ENCODE measurements around the gene RPL3.

Gene RPL3

DNA sequence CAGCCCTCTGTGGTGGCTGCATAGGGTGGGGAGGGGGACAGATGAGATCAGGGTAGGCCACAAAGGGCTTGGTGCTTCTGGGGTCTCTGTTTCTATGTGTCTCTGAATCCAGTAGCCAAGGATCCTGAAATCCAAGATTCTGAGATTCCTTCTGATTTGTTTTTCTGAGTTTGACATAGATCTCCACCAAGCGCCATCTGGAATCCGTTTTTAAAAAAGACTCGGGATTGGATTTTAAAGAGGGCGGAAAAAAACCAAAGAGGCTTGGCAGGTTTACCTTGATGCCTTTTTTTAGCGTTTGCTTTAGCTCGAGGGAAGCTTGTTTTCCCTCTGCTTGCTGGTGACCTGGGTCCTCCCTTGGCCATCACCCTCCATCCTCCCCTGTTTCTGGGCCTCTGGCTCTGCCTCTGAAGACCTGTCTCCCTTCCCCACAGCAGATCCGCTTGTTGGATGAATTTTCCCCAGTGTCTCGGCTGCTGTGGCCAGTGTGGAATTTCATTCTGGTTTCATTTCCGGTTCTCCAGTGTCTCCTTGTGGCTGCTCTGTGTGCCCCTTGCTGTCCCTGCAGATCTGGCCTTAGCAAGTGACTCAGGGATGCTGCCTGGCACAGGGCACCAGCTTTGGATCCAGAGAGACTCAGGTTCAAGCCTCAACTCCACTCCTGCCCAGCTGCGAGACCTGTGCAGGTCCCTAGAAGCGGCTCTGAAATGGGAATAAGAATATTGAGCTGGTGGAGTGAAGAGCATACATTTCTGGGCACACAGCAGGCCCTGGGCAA, 45.5 kb upstream of the RPL3 start:
- CTCF ChIA-PET: no interaction called here
- no peak for DNase-seq (ENCODE audit: extremely low spot score)
- POLR2A ChIA-PET: interaction anchor here (0.8 to 1.0 kb wide), 2 partner anchors 34 to 46 kb away, joined by 3 read pairs; partner anchors contain the start of gene TAB1
- TF ChIP-seq ARNT (IDR thresholded peaks at IDR 0.05): no peak
- TF ChIP-seq ZNF384 (IDR thresholded peaks at IDR 0.05): no peak
- TF ChIP-seq FOXK2 (IDR thresholded peaks at IDR 0.05): no peak
- no peak for TF ChIP-seq HDGF (IDR thresholded peaks at IDR 0.05; ENCODE audit: borderline replicate concordance)
- TF ChIP-seq ELF4 (IDR thresholded peaks at IDR 0.05): no peak
- no peak for TF ChIP-seq FOXA1 (IDR thresholded peaks at IDR 0.05)
- no peak for TF ChIP-seq CTBP1 (IDR thresholded peaks at IDR 0.05; ENCODE audit: borderline replicate concordance)
- TF ChIP-seq SUZ12 (IDR thresholded peaks at IDR 0.05): no peak
- TF ChIP-seq TARDBP (IDR thresholded peaks at IDR 0.05): no peak
- TF ChIP-seq LEF1 (IDR thresholded peaks at IDR 0.05; ENCODE audit: borderline replicate concordance): no peak

- ChIA-PET POLR2A (interaction anchor here (1.0 kb wide), 1 partner anchor 44 kb away, joined by 4 read pairs; no protein-coding TSS in a partner anchor), CTCF (no interaction called here)
- no peak for DNase-seq (ENCODE audit: extremely low spot score)
- TF ChIP-seq SP1 (IDR thresholded peaks at IDR 0.05) (no peak), ARNT (IDR thresholded peaks at IDR 0.05) (no peak)
Measured at GRCh38 chr22:39363751-39364515, 44.5 kb upstream of the RPL3 start.

GRCh38 chr22:39362932-39363331, 43.5 kb upstream of the RPL3 start:
- DNase-seq (ENCODE audit: extremely low spot score): no peak
- ChIA-PET POLR2A (interaction anchor here (1.0 kb wide), 1 partner anchor 43 kb away, joined by 4 read pairs; no protein-coding TSS in a partner anchor), CTCF (no interaction called here)
- TF ChIP-seq ELF4 (IDR thresholded peaks at IDR 0.05) (no peak), CTBP1 (IDR thresholded peaks at IDR 0.05; ENCODE audit: borderline replicate concordance) (no peak), L3MBTL2 (conservative IDR thresholded peaks at IDR 0.05) (no peak), NFRKB (IDR thresholded peaks at IDR 0.05) (no peak), ARNT (IDR thresholded peaks at IDR 0.05) (no peak), TARDBP (IDR thresholded peaks at IDR 0.05) (no peak)

GRCh38 chr22:39362271-39362670, 42.8 kb upstream of the RPL3 start:
- TF ChIP-seq ZNF384 (IDR thresholded peaks at IDR 0.05) (no peak), ARNT (IDR thresholded peaks at IDR 0.05) (no peak), FOXM1 (IDR thresholded peaks at IDR 0.05; ENCODE audit: borderline replicate concordance) (no peak), FOXA1 (IDR thresholded peaks at IDR 0.05) (no peak), FOXK2 (IDR thresholded peaks at IDR 0.05) (no peak), L3MBTL2 (conservative IDR thresholded peaks at IDR 0.05) (no peak), SP1 (IDR thresholded peaks at IDR 0.05) (no peak), NFRKB (IDR thresholded peaks at IDR 0.05) (no peak), SUZ12 (IDR thresholded peaks at IDR 0.05) (no peak), BHLHE40 (IDR thresholded peaks at IDR 0.05; ENCODE audit: borderline replicate concordance) (no peak), CTBP1 (IDR thresholded peaks at IDR 0.05; ENCODE audit: borderline replicate concordance) (no peak), HDGF (IDR thresholded peaks at IDR 0.05; ENCODE audit: borderline replicate concordance) (no peak), ELF4 (IDR thresholded peaks at IDR 0.05) (no peak), TARDBP (IDR thresholded peaks at IDR 0.05) (no peak), LEF1 (IDR thresholded peaks at IDR 0.05; ENCODE audit: borderline replicate concordance) (no peak)
- TF ChIP-seq, protein P1, sequence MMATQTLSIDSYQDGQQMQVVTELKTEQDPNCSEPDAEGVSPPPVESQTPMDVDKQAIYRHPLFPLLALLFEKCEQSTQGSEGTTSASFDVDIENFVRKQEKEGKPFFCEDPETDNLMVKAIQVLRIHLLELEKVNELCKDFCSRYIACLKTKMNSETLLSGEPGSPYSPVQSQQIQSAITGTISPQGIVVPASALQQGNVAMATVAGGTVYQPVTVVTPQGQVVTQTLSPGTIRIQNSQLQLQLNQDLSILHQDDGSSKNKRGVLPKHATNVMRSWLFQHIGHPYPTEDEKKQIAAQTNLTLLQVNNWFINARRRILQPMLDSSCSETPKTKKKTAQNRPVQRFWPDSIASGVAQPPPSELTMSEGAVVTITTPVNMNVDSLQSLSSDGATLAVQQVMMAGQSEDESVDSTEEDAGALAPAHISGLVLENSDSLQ (IDR thresholded peaks at IDR 0.05): no peak
- CTCF ChIA-PET: no interaction called here
- no peak for DNase-seq (ENCODE audit: extremely low spot score)
- POLR2A ChIA-PET: no interaction called here

GRCh38 chr22:39361496-39361895, 42.1 kb upstream of the RPL3 start:
- TF ChIP-seq ARNT (IDR thresholded peaks at IDR 0.05) (no peak), FOXA1 (IDR thresholded peaks at IDR 0.05) (no peak), HDGF (IDR thresholded peaks at IDR 0.05; ENCODE audit: borderline replicate concordance) (no peak), TARDBP (IDR thresholded peaks at IDR 0.05) (no peak), ELF4 (IDR thresholded peaks at IDR 0.05) (no peak), L3MBTL2 (conservative IDR thresholded peaks at IDR 0.05) (no peak), LEF1 (IDR thresholded peaks at IDR 0.05; ENCODE audit: borderline replicate concordance) (no peak), NFRKB (IDR thresholded peaks at IDR 0.05) (no peak)
- TF ChIP-seq, protein P1 (IDR thresholded peaks at IDR 0.05): no peak
- CTCF ChIA-PET: no interaction called here
- POLR2A ChIA-PET: no interaction called here

DNA sequence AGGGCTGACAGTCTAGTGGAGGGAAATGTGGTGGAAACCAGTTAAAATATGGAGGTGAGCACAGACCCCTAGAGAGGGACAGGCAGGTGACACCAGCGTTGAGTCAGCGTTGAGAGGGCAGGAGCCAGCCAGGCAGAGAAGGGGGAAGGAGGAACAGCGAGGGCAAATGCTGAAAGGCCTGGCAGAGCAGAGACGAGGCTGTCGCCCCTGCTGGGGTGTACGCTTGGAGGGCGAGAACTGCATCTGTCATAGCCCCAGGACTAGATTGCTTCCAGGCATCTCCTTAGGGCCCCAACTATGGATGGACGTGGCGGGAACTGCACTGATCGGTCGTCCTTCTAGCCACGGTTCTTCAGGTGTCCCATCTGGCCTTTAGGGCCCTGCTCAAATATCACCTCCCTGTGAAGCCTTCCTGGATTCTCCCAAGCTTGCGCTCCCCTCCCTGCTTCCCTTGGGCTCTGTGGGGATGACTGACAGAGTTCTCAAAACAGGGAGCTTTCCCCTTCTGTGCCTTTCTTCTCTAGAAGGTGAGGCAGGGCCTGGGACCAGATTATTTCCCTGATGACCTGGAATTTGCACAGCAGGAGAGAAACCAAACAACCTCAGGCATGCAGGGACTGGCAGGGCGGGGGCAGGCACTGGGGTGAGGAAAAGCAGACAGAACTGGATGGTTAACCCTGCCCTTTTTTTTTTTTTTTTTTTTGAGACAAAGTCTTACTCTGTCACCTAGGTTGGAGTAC, 41.4 kb upstream of the RPL3 start:
- TF ChIP-seq ZNF384 (IDR thresholded peaks at IDR 0.05) (0 out of 2 replicates have a peak, but pooled peaks have one; percentile 24), HDGF (IDR thresholded peaks at IDR 0.05; ENCODE audit: borderline replicate concordance) (no peak)
- no peak for DNase-seq (ENCODE audit: extremely low spot score)
- POLR2A ChIA-PET: no interaction called here
- CTCF ChIA-PET: no interaction called here

More at GRCh38 chr22:39361496-39361895, 42.1 kb upstream of the RPL3 start:
- DNase-seq (ENCODE audit: extremely low spot score): no peak

All from HEK293T (cell line).